GM10847 (cell line): ENCODE data around the gene COA1.
A peak's percentile ranks its signal among the peaks of the same experiment; 100 is the strongest.

Experiments used
- POLR2A ChIP-seq: IDR thresholded peaks from 2 replicates; pipeline ENCODE4 v1.6.1; 2011; ENCODE audit not compliant: insufficient read length; ENCODE audit errors: extremely low read depth

Gene COA1, protein sequence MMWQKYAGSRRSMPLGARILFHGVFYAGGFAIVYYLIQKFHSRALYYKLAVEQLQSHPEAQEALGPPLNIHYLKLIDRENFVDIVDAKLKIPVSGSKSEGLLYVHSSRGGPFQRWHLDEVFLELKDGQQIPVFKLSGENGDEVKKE

GRCh38 chr7:43729214-43729923, at the start of gene COA1:
Gene COA1, minus strand, starts transcription at chr7:43729523. Its CDS starts 80,909 bp downstream, at chr7:43648614.
- peak; percentile 57 for TF ChIP-seq POLR2A

DNA sequence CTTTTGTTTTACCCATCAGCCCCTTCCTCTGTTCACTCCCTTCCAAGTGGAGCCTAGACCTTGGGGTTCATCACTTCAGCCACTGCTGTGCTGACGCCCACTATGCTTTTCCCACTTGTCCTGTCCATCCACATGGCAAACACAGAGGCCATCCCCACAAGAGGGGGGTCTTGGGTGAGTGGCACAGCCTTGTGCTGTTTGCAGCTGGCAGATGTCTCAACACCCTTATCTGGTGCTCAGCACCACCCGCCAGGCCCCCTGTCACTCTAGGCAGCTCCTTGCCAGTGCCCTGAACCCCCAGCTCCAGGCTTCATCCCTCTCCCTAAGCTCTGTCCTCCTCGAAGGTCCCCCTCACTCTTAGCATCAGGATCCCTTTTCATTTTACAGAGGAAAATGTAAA, 42.2 kb upstream of the COA1 start:
- TF ChIP-seq POLR2A, result no peak

- TF ChIP-seq POLR2A, result no peak
Measured at GRCh38 chr7:43771128-43771527, 41.8 kb upstream of the COA1 start.

- TF ChIP-seq POLR2A, result no peak
Measured at GRCh38 chr7:43769791-43770465, 40.6 kb upstream of the COA1 start.

DNA sequence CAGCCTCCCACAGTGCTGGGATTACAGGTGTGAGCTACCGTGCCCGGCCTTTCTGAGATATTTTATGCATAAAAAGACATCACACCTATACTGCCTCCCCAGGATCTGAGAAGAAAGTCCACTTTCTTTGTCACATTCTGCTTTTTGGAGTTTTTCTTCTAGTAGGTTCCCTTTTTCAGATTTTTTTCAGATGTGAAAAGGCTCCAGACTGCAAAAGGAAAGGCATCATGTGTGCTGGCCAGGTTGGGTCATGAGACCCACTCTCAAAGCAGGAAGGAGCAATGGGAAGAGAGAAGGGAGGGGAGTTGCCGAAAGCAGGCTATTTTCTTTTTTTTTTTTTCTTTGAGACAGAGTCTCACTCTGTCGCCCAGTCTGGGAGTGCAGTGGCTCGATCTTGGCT, 40.0 kb upstream of the COA1 start:
- TF ChIP-seq POLR2A, result no peak

GRCh38 chr7:43768887-43769272, 39.6 kb upstream of the COA1 start:
- no peak for TF ChIP-seq POLR2A

DNA sequence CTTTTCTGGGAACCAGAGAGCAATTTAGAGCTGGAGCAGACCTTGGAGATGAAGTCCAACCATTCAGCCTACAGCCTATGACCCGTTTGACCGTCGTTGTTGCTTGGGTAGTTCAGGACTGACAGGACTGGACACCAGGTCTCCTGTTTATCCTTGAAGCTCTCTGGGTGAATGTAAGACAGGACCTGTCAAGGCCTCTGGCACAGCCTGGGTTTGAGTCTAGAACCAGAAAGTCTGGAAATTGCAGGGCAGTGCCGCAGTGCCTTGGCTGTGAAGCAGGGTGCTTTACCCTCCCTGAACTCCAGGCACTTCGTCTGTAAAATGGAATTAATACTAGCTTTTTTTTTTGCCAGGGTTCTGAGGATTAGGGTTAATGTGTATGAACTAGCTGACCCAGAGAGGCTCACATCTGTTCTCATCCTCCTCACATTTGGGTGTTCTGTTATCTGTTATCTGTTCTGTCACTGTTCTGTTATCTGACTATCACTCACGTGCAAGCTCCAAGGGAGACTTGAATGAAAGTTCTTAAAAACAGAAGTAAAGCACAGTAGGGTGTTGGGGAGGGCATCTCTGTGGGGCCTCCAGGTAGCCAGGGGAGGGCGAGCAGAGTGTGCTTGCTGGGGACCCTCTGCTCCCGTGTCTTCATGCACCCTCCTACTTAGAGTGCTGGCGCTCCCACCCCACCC, 39.0 kb upstream of the COA1 start:
- no peak for TF ChIP-seq POLR2A

DNA sequence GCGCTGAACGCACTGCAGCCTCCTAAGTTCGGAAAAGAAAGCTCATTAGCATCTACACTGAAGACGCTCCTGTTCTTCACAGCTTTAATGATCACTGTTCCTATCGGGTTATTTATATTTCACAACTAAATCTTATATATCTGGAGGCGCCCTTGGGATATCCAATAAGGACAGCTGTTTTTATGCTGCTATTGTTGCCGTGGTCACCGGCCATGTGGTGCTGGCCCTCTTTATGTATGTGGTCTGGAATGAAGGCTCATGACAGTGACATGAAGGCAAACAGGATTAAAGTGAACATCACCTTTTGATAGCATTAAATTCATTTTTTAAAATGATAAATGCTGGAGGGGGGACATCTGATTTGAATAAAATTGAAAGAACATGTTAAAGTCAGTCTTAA, 38.0 kb upstream of the COA1 start:
- TF ChIP-seq POLR2A, result no peak

- TF ChIP-seq POLR2A, result no peak
Measured at GRCh38 chr7:43766564-43766963, 37.2 kb upstream of the COA1 start.

GRCh38 chr7:43764807-43765491, 35.6 kb upstream of the COA1 start:
- no peak for TF ChIP-seq POLR2A

DNA sequence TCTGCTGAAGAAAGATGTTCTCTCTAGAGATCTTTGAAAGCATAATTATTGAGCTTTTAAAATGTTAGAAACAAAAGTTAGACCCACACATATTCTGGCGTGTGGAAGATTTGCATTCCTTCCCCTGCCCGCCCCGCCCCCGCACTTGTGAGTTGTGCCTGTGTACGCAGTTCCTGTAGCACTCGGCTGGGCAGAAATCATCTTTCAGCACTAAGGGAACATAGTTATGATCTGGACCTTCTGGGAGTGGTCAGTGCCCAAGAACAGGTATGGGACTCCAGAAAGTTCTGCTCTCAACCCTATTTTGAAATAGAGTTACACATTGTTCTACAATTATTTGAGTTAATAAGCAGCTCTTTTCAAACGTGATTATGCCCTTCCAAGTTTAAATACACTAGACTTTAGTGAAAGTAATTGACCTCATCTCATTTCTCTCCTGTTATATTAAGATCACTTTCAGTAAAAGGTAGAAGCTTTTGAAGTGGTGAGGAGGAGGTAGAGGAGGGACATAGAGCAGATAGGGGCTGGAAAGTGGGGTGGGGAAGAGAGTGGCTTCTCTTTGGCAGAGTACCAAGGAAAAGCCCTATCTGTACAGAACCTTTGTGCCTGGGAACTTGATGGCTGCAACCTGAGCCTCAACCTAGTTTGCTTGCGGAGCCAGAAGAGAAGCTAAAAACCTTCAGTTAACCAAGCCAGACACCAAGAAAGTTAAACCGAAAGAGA, 34.9 kb upstream of the COA1 start:
- TF ChIP-seq POLR2A, result no peak

- no peak for TF ChIP-seq POLR2A
Measured at GRCh38 chr7:43763183-43763582, 33.9 kb upstream of the COA1 start.

DNA sequence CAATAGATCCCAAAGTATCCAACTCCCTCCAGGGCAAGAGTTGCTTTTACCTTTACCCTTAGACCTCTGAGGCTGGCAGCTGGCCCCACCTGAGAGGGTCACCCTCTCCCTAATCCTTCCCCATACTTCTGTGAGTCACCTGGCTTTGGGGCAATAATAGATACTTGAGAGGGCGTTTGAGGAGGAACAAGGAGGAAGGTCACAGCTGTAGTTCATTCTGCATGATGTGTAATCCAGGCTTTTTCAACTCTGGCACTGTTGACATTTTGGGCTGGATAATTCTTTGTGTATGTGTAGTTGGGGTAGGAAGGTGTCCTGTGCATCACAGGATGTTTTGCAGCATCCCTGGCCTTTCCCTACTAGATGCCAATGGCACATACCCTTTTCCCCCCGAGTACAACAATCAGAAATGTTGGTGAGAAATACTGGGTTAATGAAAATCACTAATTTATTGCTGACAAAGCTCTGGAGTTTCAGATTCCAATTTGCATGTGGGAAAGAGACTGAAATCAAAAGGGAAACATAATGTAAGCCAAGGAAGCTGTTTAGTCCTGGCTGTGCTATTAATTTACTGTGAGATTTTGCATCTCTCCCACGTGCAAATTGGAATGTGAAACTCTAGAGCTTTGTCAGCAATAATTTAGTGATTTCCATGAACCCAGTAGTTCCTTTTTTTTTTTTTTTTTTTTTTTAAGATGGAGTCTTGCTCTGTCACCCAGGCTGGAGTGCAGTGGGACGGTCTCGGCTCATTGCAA, 32.8 kb upstream of the COA1 start:
- TF ChIP-seq POLR2A, result no peak

DNA sequence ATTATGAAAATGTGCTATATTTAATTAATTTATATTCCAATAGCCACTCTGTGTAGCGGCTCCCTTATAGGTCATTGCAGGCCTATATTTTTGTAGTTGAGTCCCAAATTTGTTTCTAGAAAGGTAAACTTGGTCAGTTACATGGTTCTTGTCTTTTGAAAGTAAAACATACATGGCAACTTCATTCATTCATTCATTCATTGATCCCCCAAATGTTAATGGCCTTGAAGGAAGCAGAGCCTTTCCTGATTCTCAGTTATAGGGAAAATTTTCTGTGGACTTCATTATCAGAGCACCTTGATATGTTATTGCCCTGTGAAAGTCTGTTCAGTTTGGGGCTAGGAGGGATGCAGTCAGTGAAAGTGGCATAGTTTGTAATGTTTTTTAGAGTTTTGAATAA, 32.1 kb upstream of the COA1 start:
- TF ChIP-seq POLR2A, result no peak

GRCh38 chr7:43760861-43761260, 31.5 kb upstream of the COA1 start:
- no peak for TF ChIP-seq POLR2A
